Prostate gland (tissue), 2 donors: ENCODE results near the gene GRPEL1. TPM values are rescaled to one million over a fixed set of nuclear protein-coding genes. Genes with fewer than 3 reads are reported as not detected.

Source experiments
- DNase-seq: peaks from one replicate; pipeline ENCODE4 v3.0.0-alpha.2; 2019; ENCODE audit warnings: low spot score
- H3K27ac ChIP-seq, 2 donors: fragments of 200-600 bp; sonication (generic); 2 replicates each; pipeline ENCODE4 v1.5.1; 2017 to 2019
- H3K27me3 ChIP-seq: fragments of 200-600 bp; sonication (generic); replicated peaks from 2 replicates; pipeline ENCODE4 v1.5.1; 2019; ENCODE audit not compliant: insufficient read depth
- H3K36me3 ChIP-seq, 2 donors: fragments of 200-600 bp; sonication (generic); 1 replicate in 1 of 2; 2 replicates in 1 of 2; pipeline versions ENCODE4 v1.5.1 to v1.8.1; 2017 to 2019
- H3K4me1 ChIP-seq: fragments of 200-600 bp; sonication (generic); replicated peaks from 2 replicates; pipeline ENCODE4 v1.5.1; 2019
- H3K4me3 ChIP-seq, 2 donors: fragments of 200-600 bp; sonication (generic); 2 replicates each; pipeline ENCODE4 v1.5.1; 2017 to 2019
- H3K9me3 ChIP-seq: fragments of 200-600 bp; sonication (generic); 2 replicates; pipeline ENCODE4 v1.5.1; 2017
- POLR2A ChIP-seq: fragments of 450-650 bp; IDR thresholded peaks from one replicate; pipeline ENCODE4 v1.6.1; 2016; ENCODE audit warnings: antibody characterized with exemption, mild to moderate bottlenecking
- POLR2AphosphoS5 ChIP-seq: sonication (generic); formaldehyde crosslinking; IDR thresholded peaks from one replicate; pipeline ENCODE4 v1.6.1; 2017; ENCODE audit warnings: antibody characterized with exemption
- WGBS: methylation state at CpG from one replicate; pipeline ENCODE4 v1.1.5; 2018; 5-methylcytosine and 5-hydroxymethylcytosine counted together
- intact Hi-C: fragments of 100-400 bp; cut with DNase I; formaldehyde crosslinking; loops from one replicate; pipeline ENCODE4 v1.14.2; 2022
- total RNA-seq, 2 donors: library from RNA; depleted of rRNA; stranded (reverse); fragments of >200 nt; gene quantifications; one replicate each; pipeline ENCODE4 v1.1.0, GENCODE V29; 2016
- TF ChIP-seq, protein P1 (sequence below), 4 experiments: fragments of 200-600 bp in 2 of 4; fragments of 450-650 bp in 2 of 4; sonication (generic) in 2 of 4; IDR thresholded peaks; 1 replicate in 3 of 4; 2 replicates in 1 of 4; pipeline ENCODE4 v1.5.1; 2016 to 2019; ENCODE audit warnings: antibody characterized with exemption in 4 of 4, mild to moderate bottlenecking in 2 of 4, moderate library complexity in 2 of 4

The GRPEL1 gene
- total RNA-seq, 2 donors from 2014 or later: 12.8 to 25.6 TPM

DNA sequence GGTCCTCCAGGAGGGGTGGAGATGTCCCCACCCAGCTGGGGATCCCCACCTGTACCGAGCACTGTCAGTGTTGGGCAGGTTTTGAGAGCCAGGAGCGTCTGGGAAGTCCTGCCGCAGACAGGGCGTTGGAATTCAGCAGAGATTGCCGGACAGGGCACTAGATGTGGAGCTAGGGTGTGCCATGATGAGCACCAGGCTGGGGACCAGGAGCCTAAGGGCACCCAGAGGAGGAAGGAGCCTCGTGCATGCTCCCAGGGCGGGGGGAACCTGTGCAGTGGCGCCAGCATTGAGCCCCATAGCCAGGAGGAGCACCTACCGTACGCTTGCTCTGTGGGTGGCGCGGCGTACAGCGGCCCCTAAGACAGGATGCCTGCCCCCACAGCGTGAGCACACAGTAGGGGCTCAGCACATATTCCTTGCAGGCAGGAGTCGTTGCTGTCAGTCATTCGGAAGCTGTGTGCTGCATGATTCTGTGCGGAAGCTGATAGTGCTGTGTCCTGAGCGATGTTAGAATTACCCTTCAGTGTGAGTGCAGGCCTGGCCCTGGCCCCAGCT, 43.5 kb downstream of the GRPEL1 start:
- Histone ChIP-seq H3K27me3 (no peaks in the 10 kb centered on the region), H3K27ac (no peak overlapping the region), H3K4me3 (no peak overlapping the region), H3K4me1 (no peaks in the 10 kb centered on the region), H3K36me3 (peaks cover 0 to 3% of the 10 kb centered on the region in 2 donors), H3K9me3 (no peaks in the 10 kb centered on the region)
- TF ChIP-seq, protein P1, sequence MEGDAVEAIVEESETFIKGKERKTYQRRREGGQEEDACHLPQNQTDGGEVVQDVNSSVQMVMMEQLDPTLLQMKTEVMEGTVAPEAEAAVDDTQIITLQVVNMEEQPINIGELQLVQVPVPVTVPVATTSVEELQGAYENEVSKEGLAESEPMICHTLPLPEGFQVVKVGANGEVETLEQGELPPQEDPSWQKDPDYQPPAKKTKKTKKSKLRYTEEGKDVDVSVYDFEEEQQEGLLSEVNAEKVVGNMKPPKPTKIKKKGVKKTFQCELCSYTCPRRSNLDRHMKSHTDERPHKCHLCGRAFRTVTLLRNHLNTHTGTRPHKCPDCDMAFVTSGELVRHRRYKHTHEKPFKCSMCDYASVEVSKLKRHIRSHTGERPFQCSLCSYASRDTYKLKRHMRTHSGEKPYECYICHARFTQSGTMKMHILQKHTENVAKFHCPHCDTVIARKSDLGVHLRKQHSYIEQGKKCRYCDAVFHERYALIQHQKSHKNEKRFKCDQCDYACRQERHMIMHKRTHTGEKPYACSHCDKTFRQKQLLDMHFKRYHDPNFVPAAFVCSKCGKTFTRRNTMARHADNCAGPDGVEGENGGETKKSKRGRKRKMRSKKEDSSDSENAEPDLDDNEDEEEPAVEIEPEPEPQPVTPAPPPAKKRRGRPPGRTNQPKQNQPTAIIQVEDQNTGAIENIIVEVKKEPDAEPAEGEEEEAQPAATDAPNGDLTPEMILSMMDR (IDR thresholded peaks at IDR 0.05): no peak
- TF ChIP-seq POLR2A (no peak), POLR2AphosphoS5 (no peak)
- 91% methylated on average over 19 of the region's 19 CpGs for WGBS
- DNase-seq: no peak
- intact Hi-C loops: no loop called here

DNA sequence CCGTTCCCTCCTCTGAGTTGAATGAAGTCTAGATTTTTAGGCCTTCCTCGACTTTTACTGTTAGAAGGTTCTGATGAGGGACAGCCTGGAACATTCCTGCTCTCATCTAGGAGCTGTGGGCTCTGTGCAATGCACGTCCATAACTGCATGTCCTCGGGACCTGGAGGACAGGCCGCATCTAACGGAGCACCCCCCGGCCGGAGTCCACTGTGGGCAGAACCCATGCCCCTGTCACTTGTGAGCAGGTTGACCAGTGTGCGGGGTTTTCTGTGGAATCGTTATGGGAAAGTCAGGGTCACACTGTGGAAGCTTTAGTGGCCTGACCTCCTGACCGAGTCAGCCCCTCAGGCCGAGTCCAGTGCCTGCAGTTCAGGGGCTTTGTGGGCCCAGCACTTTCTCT, 44.0 kb downstream of the GRPEL1 start:
- Histone ChIP-seq H3K4me1 (no peaks in the 10 kb centered on the region), H3K4me3 (no peak overlapping the region), H3K27ac (no peak overlapping the region), H3K27me3 (no peaks in the 10 kb centered on the region), H3K36me3 (peaks cover 0 to 3% of the 10 kb centered on the region in 2 donors), H3K9me3 (no peaks in the 10 kb centered on the region)
- TF ChIP-seq POLR2AphosphoS5 (no peak), POLR2A (no peak)
- TF ChIP-seq, protein P1 (IDR thresholded peaks at IDR 0.05): no peak
- WGBS: 91% methylated on average over 12 of the region's 12 CpGs
- DNase-seq: no peak
- intact Hi-C loops: no loop called here

GRCh38 chr4:7023486-7023885, 44.4 kb downstream of the GRPEL1 start:
- Histone ChIP-seq H3K4me1 (no peaks in the 10 kb centered on the region), H3K9me3 (no peaks in the 10 kb centered on the region), H3K4me3 (no peak overlapping the region), H3K27ac (no peak overlapping the region), H3K36me3 (peaks cover 0 to 3% of the 10 kb centered on the region in 2 donors), H3K27me3 (no peaks in the 10 kb centered on the region)
- 87% methylated on average over 16 of the region's 16 CpGs for WGBS
- no peak for TF ChIP-seq POLR2A
- TF ChIP-seq, protein P1 (IDR thresholded peaks at IDR 0.05): no peak
- TF ChIP-seq POLR2AphosphoS5: no peak
- DNase-seq: no peak
- intact Hi-C loops: no loop called here

DNA sequence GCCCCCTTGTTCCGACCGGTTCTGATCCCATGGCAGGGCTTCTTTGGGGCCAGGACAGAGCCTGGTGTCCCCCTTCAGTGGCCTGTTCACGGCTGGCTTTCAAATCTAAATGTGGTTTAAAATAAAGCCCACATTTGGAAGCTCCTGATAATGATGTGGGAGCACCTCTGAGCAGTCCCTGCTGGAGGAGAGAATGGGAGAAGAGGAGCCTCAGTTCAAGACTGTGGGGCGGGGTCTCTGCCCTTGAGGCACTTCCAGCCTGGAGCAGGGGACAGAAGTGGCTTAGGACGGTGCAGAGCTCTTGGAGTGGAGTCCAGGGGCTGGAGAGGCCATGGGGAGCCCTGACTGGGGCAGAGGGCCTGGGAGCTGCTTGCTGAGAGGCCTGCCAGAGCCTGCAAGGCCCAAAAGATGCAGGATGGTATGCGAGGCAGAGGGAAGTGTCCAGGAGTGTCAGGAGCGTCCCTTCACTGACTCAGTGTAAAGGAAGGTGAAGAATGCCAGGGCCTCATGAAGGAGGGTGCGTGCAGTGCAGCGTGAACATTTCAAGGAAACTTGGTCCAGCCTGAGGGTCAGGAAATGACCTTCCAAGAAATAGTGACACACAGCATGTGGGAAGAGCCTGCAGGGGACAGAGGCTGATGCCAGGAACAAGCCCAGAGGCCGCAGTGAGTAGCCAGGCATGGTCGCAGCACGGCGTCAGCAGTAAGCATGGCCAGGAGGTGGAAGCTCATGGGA, 45.8 kb downstream of the GRPEL1 start:
- H3K4me1 ChIP-seq: no peaks in the 10 kb centered on the region
- intact Hi-C loops: no loop called here
- H3K9me3 ChIP-seq: no peaks in the 10 kb centered on the region
- TF ChIP-seq, protein P1 (IDR thresholded peaks at IDR 0.05): no peak
- TF ChIP-seq POLR2AphosphoS5 (no peak), POLR2A (no peak)
- H3K27me3 ChIP-seq: no peaks in the 10 kb centered on the region
- 79% methylated on average over 13 of the region's 13 CpGs for WGBS
- H3K27ac ChIP-seq: no peak overlapping the region
- DNase-seq: no peak
- peaks cover 0 to 3% of the 10 kb centered on the region in 2 donors for H3K36me3 ChIP-seq
- H3K4me3 ChIP-seq: no peak overlapping the region

- Histone ChIP-seq H3K4me1 (no peaks in the 10 kb centered on the region), H3K27me3 (no peaks in the 10 kb centered on the region), H3K4me3 (no peak overlapping the region), H3K36me3 (peaks cover 0 to 3% of the 10 kb centered on the region in 2 donors), H3K27ac (no peak overlapping the region), H3K9me3 (no peaks in the 10 kb centered on the region)
- intact Hi-C loops: no loop called here
- WGBS: 74% methylated on average over 5 of the region's 5 CpGs
- no peak for DNase-seq
- TF ChIP-seq, protein P1 (IDR thresholded peaks at IDR 0.05): no peak
- TF ChIP-seq POLR2A (no peak), POLR2AphosphoS5 (no peak)
Measured at GRCh38 chr4:7021355-7021754, 46.5 kb downstream of the GRPEL1 start.
